DMS79 treated with DMSO at 0.1 percent for 48 hours (cell line): ENCODE measurements around the gene GOLGA6D.
"Not testable (repeated sequence)": the region's sequence is repeated elsewhere in the genome, so short reads cannot be mapped to it uniquely, and the experiment has no call there.

Experiments
- DNase-seq: peaks from one replicate; lab custom pipeline; 2025; lab: John Stamatoyannopoulos, UW

Gene GOLGA6D

DNA sequence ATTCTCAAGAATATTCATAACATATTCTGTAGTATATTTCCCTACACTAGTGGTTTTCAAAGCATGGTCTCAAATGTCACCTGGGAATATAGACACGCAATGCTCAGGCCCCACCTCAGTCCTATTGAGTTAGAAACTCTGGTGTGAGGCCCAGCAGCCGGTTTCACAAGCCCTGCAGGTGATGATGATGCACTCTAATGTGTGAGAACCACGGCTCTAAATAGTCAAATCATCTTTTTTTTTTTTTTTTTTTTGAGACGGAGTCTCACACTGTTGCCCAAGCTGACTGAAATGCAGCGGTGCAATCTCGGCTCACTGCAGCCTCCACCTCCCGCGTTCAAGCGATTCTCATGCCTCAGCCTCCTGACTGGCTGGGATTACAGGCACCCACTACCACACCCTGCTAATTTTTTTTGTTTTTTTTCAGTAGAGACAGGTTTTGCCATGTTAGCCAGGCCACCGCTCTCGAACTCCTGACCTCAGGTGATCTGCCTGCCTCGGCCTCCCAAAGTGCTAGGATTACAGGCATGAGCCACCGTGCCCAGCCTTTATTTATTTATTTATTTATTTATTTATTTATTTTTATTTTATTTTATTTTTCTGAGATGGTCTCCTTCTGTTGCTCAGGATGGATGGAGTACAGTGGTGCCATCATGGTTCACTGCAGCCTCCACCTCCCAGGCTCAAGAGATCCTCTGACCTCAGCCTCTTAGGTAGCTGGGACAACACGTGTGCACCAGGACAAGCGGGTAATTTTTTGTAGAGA lies 51.2 kb downstream of the GOLGA6D start:
- not testable (repeated sequence) for DNase-seq

DNA sequence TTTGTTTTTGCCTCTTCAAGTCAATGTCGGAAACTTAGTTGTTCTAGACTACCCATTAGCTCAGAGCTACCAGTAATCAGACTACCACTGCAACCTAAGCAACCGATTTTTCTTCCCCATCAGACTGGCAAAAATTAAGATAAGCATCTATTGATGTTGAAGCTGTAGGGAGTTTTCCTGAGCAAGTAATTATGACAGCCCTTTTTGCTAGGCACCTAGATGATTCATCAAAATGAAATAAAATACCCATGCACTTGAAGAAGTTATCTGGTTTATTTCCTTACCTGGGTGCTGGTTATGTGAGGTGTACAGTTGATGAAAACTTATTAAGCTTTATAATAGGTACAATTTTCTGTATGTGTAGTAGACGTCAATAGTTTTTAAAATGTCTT lies 52.7 kb downstream of the GOLGA6D start:
- peak; percentile 25 for DNase-seq

DNA sequence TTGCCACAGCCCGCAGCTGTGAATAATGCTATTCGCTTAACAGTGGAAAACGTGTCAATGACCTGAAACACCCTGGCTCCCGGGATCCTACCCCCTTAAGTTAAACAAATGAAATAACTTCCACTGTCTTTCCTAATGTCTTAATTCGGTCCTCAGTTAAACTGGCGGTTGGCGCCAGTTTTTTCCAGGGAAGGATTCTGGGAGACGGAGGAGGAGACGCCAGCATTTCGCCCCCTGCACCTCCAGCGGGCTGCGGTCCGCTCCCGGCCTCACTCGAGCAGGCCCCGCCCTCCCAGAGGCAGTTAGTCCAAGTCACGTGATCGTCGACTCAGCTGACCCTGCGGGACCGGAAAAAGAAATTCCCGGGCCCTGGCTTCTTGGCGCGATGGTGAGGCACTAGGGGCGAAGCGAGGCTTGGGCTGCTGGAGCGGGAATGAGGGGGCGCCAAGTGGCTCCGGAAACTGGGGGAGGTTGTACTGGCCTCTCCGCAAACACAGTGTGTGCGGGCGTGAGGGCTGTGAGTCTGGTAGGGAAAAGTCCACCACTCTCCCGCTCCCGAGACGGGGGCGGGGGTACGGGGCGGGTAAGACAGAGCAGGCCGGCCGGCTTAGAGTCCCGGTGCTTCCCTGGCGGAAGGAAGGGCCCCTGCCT lies 53.2 kb downstream of the GOLGA6D start, which contains the start of gene COMMD4:
COMMD4 (plus strand) TSS at position 359 of the 651 bp plus-strand sequence; CDS start at position 386, 27 bp downstream.
- peak; percentile 65 for DNase-seq

DNA sequence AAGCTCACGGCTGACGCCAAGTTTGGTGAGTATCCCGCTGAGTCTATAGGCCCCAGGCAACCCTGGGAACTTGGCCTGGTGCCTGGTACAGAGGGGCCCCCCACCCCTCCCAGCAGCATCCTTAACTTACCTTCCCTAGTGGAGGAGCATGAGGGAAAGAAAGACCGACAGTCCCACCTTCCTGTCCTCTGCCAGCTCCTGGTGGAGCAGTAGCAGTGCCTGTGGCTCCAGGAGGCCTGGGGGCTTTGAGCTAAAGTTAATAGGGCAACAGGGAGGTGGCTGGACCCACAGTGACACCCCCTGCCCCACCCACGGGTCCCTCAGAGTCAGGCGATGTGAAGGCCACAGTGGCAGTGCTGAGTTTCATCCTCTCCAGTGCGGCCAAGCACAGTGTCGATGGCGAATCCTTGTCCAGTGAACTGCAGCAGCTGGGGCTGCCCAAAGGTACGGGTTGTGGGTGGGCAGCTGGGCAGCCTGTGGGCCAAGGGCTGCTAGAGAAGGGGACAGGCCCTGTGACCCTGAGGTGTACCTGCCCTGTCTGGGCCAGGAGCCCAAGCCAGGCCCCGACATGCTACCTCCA lies 56.1 kb downstream of the GOLGA6D start:
- DNase-seq: no peak

DNA sequence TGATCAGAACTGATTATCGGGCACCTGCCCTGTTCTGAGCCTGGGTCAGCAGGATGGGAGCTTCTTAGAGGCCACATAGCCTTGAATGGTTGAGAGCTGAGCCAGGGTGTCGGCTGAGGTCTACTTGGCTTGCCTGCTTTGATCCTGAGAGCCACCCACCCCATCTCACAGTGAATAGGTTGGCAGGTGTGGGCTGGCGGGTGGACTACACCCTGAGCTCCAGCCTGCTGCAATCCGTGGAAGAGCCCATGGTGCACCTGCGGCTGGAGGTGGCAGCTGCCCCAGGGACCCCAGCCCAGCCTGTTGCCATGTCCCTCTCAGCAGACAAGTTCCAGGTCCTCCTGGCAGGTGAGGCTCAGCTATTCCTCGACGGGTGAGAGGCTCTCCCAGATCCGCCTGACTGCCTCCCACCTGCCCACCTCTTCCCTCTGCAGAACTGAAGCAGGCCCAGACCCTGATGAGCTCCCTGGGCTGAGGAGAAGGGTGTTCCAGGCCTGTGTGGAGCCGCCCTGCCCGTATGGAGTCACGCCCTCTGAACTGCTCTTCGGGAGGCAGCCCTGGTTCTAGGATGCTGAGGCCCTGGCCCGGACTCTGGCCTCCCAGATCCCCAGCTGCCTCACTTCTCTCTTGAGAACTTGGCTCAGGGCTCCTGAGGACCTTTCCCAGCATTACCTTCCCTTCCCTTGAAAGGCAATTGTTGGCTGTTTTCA lies 57.1 kb downstream of the GOLGA6D start:
- no peak for DNase-seq

DNA sequence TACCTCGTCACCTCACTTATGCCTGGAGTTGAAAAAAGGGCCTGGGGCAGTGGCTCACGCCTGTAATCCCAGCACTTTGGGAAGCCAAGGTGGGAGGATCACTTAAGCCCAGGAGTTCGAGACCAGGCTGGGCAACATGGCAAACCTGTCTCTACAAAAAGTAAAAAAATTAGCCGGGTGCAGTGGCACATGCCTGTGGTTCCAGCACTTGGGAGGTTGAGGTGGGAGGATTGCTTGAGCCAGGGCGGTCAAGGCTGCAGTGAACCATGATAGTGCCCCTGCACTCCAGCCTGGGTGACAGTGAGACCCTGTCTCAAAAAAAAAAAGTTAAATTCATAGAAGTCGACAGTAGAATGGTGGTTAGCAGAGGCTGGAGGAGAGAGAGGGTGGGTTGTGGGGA lies 59.6 kb downstream of the GOLGA6D start:
- DNase-seq: no peak

DNA sequence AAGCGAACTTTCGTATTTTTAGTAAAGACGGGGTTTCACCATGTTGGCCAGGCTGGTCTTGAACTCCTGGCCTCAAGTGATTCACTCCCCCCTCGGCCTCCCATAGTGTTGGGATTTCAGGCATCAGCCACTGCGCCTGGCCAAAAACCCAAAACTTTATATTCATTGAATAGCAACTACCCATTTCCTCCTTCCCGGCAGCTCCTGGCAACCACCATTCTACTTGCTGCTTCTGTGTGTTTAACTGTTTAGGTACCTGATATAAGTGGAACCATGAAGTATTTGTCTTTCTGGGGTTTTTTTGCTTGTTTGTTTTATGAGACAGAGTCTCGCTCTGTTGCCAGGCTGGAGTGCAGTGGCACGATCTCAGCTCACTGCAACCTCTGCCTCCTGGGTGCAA lies 61.3 kb downstream of the GOLGA6D start:
- not testable (repeated sequence) for DNase-seq
